Sigmoid colon (tissue), 4 donors: ENCODE results near the gene RSPRY1.
"Not testable (repeated sequence)": the region's sequence is repeated elsewhere in the genome, so short reads cannot be mapped to it uniquely, and the experiment has no call there.

Experiments used
- POLR2A ChIP-seq, 2 donors: fragments of 450-650 bp; IDR thresholded peaks; one replicate each; pipeline ENCODE4 v1.6.1; 2016; ENCODE audit warnings: antibody characterized with exemption in 2 of 2, mild to moderate bottlenecking in 2 of 2, moderate library complexity in 2 of 2
- POLR2AphosphoS5 ChIP-seq, 4 donors: sonication (generic); formaldehyde crosslinking; IDR thresholded peaks; one replicate each; pipeline ENCODE4 v1.6.1; 2017; ENCODE audit warnings: antibody characterized with exemption in 4 of 4
- TF ChIP-seq, protein P1 (sequence below), 4 experiments: fragments of 450-650 bp in 3 of 4; fragments of 200-600 bp in 1 of 4; IDR thresholded peaks; one replicate each; pipeline ENCODE4 v1.5.1; 2016 to 2019; ENCODE audit warnings: antibody characterized with exemption in 4 of 4, mild to moderate bottlenecking in 3 of 4, moderate library complexity in 2 of 4

DNA sequence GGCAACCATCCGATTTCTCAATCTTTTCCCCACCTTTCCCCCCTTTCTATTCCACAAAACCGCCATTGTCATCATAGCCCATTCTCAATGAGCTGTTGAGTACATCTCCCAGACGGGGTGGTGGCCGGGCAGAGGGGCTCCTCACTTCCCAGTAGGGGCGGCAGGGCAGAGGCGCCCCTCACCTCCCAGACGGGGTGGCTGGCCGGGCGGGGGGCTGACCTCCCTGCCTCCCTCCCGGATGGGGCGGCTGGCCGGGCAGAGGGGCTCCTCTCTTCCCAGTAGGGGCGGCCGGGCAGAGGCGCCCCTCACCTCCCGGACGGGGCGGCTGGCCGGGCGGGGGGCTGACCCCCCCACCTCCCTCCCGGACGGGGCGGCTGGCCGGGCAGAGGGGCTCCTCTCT lies 14.2 kb downstream of the RSPRY1 start:
- TF ChIP-seq, protein P1, sequence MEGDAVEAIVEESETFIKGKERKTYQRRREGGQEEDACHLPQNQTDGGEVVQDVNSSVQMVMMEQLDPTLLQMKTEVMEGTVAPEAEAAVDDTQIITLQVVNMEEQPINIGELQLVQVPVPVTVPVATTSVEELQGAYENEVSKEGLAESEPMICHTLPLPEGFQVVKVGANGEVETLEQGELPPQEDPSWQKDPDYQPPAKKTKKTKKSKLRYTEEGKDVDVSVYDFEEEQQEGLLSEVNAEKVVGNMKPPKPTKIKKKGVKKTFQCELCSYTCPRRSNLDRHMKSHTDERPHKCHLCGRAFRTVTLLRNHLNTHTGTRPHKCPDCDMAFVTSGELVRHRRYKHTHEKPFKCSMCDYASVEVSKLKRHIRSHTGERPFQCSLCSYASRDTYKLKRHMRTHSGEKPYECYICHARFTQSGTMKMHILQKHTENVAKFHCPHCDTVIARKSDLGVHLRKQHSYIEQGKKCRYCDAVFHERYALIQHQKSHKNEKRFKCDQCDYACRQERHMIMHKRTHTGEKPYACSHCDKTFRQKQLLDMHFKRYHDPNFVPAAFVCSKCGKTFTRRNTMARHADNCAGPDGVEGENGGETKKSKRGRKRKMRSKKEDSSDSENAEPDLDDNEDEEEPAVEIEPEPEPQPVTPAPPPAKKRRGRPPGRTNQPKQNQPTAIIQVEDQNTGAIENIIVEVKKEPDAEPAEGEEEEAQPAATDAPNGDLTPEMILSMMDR (IDR thresholded peaks at IDR 0.05): not testable (repeated sequence)
- not testable (repeated sequence) for TF ChIP-seq POLR2A, POLR2AphosphoS5 (IDR thresholded peaks at IDR 0.05)
